GOT3 (cell line): ENCODE data around the gene FIP1L1.
"Not testable (repeated sequence)": the region's sequence is repeated elsewhere in the genome, so short reads cannot be mapped to it uniquely, and the experiment has no call there.

Experiments
- DNase-seq: peaks from one replicate; lab custom pipeline; 2025; ENCODE audit warnings: mixed read lengths; lab: John Stamatoyannopoulos, UW

Gene FIP1L1

DNA sequence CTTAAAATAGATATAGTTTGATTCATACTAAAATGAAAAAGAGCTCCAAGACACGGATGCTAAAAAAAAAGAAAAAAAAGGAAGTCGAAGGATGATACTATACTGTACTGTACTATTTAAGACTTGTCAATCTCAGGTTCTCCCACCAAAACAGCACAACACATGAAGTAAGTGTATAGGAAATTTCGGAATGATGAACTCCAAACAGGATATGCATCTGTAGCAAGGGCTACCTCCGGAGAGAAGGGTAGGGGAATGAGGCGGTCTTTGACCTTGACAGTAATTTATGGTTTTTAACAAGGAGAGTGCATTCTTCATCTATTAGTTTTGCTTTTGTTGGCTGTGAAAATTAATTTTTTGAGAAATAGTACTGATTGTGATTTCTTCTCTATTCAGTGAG, 541 bp upstream of the FIP1L1 start:
- DNase-seq: no peak

DNA sequence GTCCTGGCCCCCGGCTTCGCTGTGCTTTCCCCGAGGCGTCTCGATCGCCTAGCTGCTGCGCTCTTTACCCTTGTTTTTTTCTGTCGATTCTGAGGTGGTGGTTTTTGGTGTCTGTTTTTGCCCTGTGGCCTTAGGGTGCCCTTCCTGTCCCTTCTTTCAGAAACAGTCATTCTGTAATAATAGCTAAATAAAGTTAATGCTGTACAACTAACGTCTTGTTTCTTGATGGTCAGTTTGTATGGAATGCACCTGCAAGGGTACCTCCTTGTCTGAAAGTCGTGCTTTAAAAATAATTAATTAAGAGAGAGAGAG, 686 bp downstream of the FIP1L1 start:
- DNase-seq: no peak

DNA sequence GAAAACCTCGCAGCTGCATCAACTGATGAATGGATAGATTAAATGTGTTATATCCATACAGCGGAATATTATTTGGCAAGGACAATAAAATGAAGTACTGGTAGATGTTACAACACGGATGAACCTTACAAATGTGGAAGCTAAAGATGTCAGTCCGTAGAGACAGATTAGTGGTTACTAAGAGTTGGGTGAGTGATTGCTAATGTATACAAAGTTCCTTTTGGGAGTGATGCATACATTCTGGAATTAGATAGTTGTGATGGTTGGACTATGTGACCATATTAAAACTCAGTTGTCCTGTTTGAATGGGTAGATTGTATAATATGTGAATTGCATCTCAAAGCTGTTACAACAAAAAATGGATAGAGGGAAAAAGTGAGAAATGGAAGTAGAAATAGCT, 2.8 kb downstream of the FIP1L1 start:
- no peak for DNase-seq

DNA sequence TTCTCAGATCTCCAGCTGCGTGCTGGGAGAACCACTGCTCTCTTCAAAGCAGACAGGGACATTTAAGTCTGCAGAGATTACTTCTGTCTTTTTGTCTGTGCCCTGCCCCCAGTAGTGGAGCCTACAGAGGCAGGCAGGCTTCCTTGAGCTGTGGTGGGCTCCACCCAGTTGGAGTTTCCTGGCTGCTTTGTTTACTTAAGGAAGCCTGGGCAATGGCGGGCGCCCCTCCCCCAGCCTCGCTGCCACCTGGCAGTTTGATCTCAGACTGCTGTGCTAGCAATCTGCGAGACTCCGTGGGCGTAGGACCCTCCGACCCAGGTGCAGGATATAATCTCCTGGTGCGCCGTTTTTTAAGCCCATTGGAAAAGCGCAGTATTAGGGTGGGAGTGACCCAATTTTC, 32.0 kb downstream of the FIP1L1 start:
- not testable (repeated sequence) for DNase-seq

DNA sequence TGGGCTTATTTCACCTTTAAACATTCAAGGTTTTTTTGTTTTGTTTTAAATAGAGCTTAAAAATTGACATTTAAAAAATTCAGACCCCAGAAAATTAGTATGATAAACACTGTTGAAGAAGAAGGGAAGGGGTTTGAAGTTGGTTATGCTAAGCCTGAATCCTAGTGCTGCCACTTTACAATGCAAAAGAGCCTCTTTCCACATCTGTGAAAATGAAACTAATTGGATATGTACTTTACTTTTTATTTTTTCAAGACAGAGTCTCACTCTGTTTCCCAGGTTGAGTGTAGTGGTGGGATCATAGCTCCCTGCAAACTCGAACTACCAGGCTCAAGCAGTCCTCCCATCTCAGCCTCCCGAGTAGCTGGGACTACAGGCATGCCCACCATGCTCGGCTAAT, 41.8 kb downstream of the FIP1L1 start:
- DNase-seq: no peak

DNA sequence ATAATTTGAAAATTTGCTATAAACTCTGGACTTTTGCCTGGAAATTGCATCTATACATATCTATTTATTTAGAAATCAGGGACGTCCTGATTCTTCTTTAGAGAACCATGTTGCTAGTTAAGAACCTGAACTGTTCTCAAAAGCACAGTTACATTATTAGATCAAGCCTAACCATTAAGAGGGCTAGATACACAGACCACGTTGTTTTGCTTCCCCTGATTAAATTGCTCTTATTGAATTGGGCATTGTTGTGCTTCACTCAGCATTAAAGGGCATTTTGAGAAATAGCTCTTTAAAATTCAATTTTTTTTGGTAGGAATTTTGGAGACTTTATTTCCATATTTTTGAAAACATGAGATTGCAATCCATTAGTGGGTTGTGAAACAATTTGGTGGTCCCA, 44.4 kb downstream of the FIP1L1 start:
- no peak for DNase-seq

DNA sequence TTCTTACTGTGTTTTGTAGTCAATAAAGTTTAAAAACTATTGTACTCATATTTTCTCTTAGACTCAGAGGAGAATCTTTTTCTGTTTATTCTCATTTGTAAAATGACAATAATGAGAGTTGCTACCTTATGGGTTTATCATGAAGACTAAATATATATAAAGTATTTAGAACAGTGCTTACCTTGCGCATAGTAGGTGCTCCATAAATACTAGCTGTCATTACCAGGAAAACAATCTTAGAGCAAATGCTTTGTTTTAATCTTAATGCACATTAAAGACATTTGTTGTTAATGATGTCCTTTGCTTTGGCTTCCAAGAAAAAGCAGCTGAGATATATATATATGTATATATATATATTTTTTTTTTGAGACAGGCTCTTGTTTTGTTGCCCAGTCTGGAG, 44.9 kb downstream of the FIP1L1 start:
- DNase-seq: no peak

DNA sequence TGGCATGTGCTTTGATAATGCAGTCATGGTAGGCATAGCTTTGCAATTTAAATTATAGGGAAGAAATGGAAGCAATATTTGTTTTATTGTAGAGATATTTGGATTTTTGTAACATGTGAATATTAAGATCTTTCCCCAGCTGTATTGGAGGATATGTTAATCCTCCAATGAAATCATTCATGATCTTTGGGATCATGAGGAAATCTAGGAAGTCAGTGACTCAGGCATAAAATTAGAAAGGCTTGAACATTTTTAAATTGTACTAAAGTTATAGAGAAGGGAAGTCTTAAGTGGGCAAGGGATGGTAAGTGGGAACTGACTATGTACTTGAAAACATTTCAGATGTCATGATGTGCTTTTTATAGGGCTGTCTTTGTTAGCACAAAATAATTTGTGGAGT, 46.8 kb downstream of the FIP1L1 start:
- DNase-seq: no peak

DNA sequence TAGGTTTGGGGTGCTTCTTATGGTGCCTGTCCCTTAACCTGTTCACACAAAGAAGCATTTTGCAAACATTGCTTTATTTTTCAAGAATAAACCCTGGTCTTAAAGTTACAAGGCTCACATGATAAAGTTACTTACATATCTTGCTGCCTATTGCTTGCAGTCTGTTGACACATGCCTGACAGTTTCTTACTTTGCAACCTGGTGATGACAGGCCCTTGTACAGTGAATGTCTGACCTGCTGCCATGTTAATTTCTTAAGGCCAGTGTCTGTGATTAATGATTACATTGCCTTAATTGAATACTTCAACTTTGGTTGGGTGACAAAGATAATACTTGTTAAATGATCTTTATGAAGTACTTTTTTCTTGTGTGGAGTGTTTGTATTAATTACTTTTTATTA, 49.9 kb downstream of the FIP1L1 start:
- no peak for DNase-seq

DNA sequence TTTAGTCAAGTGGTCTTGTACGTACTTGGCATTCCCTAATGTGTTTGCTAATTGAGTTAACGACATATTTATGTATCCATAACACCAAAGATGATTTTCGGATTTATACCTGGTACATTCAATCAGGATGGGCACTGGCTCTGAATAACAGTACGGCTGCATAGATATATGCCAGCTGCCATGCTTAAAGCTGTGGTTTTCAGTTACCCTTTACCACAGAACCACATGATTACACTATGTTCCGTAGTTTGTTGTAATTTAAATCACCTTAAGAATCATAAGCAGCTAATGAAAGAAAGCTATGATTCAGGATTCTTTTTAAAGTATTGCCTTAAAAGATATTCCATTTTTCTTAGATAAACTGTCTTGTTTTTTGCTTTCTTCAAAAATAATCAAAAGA, 53.6 kb downstream of the FIP1L1 start:
- no peak for DNase-seq

DNA sequence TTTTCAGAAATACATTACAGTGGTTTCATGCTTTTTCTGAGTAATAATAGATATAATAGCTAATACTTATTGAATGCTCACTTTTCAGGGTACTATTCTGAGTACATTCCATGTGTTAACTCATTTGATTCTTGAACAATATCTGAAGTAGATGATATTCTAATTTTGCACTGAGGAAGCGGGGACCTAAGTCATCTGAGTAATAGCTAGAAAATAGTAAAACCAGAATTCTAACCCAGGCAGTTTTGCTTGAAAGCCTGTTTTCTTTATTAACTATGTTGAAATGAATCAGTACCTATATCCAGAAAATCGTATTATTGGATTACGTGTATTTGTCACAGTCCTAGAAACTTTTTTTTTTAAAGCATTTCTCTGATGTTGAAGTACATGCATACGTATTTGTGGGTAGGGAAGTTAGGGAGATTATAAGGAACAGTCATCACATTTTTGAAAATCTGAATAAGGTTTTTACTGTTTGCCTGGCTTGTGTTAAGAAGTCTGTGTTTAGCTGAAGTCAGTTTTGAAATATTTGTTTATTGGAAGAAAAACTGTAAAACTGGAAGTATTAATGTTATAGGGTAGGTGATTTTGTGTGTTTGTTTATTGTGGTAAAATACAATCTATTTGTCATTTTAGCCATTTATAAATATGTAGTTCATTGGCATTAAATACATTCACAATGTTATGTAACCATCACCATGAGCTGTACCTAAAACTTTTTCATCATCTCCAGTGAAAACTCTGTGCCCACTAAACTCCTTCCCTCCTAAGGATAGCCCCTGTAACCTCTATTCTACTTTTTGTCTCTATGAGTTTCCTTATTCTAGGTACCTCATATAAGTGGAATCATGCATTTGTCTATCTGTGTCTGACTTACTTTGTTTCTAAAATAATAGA, 55.3 kb downstream of the FIP1L1 start:
- no peak for DNase-seq

DNA sequence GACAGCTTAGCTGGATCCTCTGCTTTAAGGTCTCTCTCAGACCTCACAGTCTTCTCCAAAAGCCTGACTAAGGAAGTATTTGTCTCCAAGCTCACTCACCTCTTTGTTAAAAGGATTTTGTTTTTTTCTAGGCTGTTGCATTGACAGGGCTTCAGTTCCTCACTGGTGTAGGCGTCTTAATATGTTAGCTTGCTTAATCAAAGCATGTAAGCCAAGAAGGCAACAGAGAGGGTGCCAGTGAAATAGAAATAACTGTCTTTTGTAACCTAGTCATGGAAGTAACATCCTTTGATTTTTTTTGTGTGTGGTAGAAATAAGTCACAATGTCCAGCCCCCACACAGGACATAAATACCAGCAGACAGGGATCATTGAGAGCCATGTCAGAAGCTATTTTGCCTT, 58.8 kb downstream of the FIP1L1 start:
- DNase-seq: no peak

DNA sequence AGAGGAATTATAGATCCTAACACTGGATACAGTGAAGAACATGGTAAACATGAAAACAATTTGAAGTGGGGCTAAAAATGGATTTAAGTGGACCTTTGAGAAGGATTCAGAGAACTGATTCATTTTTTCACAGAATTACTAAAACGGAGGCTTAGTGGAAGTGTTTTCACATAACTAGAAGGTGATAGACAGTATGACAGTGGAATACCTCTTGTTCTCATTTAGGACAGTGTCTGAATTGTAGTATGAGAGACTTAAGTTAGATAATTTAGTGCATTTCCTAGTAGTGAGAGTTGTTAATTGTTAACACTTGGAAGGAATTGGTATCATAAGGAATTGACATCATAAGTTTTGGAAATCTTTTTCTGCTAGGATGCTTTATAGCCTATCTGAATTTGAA, 64.1 kb downstream of the FIP1L1 start:
- no peak for DNase-seq

DNA sequence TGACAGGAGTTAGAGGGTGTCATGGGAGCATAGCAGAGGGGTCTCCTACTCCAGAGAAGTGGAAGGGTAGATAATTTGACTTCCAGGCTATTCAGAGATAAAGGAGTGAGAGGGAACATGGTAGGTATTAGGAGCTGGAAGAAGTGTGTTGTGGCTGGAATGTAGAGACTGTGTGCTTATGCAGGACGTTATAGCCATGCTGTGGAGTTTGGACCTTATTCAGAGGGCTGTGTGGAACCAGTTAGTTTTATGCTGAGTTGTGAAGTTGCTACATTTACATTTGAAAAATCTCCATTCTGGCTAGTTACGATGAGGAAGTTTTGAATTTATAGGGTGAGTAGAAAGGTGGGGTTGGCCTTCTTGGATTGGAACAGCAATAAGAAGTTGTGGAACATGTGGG, 67.5 kb downstream of the FIP1L1 start:
- DNase-seq: no peak

DNA sequence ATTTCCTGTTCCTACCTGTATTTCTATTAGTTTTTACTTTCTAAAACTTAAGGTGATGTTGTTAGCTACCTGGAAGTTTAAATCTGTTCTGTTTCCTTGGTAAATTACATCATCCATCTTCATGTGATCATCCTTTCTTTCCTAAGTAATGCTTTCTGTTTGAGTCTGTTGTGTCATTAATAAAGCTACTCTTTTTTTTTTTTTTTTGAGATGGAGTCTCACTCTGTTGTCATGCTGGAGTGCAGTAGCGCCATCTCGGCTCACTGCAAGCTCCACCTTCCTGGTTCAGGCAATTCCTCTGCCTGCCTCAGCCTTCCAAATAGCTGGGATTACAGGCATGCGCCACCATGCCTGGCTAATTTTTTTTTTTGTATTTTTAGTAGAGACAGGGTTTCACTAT, 73.3 kb downstream of the FIP1L1 start:
- no peak for DNase-seq

DNA sequence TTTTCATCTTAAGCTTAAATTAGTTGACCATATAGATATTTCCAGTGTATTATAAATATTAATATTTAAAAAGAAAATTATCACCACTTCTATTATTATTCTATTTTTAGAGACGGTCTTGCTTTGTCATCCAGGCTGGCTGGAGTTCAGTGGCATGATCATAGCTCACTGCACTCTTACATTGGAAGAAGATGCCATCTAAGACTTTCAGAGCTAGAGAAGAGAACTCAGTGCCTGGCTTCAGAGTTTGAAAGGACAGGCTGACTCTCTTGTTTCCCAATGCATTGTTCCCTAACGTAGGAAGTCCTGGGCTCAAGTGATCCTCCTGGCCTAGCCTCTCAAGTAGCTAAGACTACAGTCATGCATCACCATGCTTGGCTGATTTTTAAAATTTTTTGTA, 75.9 kb downstream of the FIP1L1 start:
- no peak for DNase-seq

DNA sequence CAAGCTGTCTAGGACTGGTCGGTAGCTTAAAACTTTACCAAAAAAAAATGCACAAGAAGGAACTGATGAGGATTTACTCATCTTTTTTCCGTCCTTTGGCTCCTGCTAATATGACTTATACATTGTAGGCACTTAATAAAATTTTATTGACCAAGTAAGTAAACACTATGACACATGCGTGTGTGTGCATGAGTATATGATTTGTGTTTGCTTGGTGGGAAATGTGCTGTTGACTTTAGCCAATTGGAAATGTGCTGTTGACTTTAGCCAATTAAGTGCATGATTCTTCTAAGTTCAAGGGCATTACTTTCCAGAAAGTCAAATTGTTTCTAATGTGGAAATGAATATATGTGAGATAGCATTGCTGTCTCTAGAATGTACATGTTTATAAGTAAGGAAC, 78.3 kb downstream of the FIP1L1 start:
- no peak for DNase-seq

DNA sequence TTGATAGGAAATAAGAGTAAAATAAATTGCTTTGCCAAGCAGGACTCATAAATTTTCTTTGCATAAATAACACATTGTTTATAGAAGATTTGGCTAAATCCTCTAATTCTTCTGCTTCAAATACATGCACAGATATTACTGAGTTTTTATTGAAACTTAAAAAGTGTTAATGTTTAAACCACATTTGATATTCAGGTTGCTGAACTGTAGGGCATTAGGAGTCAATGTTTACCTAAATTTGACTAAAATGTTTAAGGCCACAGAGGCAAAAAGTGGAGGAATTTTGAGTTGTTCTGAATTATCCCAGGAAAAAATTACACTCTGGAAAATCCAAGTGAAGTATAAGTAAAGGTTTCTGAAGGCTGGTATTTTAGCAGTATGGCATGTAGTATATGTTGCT, 78.7 kb downstream of the FIP1L1 start:
- DNase-seq: no peak

DNA sequence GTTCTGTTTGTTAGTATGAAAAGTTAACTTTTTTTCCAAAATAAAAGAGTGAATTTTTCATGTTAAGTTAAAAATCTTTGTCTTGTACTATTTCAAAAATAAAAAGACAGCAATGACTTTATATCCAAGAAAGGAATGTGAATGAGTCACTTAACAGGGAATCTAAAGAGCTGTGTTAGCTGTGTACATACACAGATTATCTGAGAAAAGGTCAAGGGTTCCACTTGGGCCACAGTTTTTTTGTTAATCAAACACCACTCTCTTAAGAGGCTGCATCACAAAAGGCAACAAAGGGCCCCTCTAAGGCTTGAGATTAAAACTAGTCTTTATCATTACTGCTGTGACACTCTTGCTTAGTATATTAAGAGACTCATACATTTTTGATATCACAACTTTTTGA, 82.1 kb downstream of the FIP1L1 start:
- no peak for DNase-seq

DNA sequence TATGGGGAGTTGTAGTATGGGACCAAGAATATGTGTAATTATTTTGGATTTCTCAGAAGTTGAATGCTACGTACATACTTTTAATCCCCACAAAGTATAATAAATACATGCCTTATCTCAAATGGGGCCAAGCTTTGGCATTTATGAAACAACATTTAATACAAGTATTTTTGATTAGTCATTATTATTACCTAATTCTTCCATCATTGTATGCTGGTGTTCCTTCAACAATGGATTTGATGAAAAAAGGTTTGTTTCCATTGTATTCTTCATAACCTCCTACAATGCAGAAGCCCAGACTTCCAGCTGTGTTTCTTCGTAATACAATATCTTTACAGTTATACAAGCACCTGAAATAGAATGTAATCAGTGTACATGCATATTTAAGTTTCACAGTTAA, 83.8 kb downstream of the FIP1L1 start:
- DNase-seq: no peak

DNA sequence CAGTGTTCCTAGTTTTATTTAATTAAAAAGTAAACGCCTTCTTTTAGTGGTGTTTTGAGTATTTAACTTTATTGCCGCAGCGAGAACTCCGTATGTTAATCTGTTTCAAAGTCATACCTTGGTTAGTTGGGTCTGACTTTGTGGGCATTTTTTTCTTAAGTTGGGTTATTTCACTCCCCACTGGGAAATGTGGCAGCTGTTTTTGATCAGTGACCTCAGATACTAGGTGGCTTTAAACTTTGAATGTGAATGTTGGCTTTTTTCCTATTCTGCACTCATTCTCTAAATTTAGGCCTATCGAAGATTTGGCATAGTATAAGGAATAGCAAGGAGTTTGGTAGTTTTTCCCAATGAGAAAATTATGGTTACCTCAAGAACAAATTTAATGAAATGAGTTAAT, 85.9 kb downstream of the FIP1L1 start:
- DNase-seq: no peak

DNA sequence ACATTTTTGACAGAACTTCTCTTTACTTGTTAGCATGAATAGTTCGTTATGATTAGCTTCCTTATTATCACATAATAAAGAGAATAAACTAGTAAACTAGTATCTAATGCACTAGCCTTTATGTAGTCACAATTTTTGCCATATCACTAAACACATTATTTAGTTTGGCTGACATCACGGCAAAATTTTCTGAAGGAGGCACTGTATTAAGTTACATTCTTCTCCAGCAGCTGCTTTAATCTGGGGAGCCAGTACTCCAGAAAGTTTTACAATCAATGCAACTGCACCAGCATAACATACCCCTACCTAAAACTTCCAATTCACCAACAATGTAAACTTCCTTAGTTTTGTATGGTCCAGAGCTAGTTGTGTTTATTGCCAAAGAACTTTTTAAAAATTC, 87.8 kb downstream of the FIP1L1 start:
- no peak for DNase-seq

DNA sequence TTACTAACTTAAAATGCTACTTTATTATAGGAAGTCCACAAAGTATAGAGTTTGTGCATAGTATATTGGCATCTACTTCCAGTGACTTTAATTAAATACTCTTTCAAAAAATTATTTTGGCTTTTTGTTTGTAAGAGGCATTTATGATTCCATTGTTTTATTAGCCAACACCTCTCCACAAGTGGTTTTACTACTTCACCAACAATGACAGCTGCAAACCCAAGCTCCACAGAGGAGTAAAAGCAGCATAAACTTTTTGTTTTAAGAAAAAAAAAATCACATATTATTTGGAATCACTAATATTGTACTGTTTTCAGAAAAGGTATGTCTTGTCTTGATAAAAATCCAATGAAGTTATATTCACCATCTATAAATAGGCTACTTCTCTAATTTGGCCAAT, 88.5 kb downstream of the FIP1L1 start:
- DNase-seq: no peak

DNA sequence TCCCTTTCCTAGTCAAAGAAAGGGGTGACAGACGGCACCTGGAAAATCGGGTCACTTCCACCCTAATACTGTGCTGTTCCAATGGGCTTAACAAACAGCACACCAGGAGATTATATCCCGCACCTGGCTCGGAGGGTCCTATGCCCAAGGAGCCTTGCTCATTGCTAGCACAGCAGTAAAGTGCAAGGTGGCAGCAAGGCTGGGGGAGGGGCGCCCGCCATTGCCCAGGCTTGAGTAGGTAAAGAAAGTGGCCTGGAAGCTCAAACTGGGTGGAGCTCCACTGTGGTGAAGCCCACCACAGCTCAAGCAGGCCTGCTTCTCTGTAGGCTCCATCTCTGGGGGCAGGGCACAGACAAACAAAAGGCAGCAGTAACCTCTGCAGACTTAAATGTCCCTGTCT, 89.1 kb downstream of the FIP1L1 start:
- DNase-seq: not testable (repeated sequence)
